ENCODE measurements around the gene TIMM10.

DNA sequence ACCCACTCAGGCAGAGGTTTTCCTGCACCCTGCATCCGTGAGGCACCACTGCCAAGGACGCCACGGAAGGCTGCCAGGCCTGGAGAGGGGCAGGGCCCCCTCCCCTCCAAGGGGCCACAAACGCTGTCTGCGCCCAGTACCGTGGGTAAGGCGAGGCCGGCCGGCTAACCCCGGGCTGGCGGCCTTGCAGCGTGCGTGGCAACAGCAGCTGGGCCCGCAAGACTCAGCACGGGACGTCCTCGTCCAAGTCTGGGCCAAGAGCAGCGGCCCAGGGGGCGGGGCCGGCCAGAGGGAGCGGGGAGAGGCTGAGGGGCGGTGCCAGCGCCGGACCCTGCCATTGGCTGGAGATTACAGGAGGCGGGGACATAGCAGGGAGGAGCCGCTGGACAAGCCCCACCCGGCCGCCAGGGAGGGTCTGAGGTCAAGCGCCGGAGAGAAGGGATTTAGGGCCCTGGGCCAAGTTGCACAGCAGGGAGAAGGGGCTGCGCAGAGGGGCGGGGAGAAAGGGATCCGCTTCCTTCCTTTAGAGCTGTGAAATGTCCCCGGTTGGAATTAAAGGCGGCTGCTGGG lies 31.1 kb downstream of the TIMM10 start:
- TF ChIP-seq POLR2A (IDR thresholded peaks at IDR 0.05) = no peak
- TF ChIP-seq, protein P1, sequence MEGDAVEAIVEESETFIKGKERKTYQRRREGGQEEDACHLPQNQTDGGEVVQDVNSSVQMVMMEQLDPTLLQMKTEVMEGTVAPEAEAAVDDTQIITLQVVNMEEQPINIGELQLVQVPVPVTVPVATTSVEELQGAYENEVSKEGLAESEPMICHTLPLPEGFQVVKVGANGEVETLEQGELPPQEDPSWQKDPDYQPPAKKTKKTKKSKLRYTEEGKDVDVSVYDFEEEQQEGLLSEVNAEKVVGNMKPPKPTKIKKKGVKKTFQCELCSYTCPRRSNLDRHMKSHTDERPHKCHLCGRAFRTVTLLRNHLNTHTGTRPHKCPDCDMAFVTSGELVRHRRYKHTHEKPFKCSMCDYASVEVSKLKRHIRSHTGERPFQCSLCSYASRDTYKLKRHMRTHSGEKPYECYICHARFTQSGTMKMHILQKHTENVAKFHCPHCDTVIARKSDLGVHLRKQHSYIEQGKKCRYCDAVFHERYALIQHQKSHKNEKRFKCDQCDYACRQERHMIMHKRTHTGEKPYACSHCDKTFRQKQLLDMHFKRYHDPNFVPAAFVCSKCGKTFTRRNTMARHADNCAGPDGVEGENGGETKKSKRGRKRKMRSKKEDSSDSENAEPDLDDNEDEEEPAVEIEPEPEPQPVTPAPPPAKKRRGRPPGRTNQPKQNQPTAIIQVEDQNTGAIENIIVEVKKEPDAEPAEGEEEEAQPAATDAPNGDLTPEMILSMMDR (IDR thresholded peaks at IDR 0.05) = peak in 2 of 6 experiments; percentile 22
